ENCODE measurements around the gene DLGAP1.

- TF ChIP-seq CTCF (IDR thresholded peaks at IDR 0.05): no peak
- no peak for TF ChIP-seq ZFX (IDR thresholded peaks at IDR 0.05; ENCODE audit: borderline replicate concordance)
These were observed 200.3 kb downstream of the DLGAP1 start for GRCh38 chr18:4254840-4255239.
